Activated CD4-positive, CD25-positive, alpha-beta regulatory T cell (primary cell): ENCODE data around the gene ZNF70.

ENCODE experiments used
- DNase-seq, 4 experiments: peaks; one replicate each; lab custom pipeline; 2025; lab: John Stamatoyannopoulos, UW

Gene ZNF70

DNA sequence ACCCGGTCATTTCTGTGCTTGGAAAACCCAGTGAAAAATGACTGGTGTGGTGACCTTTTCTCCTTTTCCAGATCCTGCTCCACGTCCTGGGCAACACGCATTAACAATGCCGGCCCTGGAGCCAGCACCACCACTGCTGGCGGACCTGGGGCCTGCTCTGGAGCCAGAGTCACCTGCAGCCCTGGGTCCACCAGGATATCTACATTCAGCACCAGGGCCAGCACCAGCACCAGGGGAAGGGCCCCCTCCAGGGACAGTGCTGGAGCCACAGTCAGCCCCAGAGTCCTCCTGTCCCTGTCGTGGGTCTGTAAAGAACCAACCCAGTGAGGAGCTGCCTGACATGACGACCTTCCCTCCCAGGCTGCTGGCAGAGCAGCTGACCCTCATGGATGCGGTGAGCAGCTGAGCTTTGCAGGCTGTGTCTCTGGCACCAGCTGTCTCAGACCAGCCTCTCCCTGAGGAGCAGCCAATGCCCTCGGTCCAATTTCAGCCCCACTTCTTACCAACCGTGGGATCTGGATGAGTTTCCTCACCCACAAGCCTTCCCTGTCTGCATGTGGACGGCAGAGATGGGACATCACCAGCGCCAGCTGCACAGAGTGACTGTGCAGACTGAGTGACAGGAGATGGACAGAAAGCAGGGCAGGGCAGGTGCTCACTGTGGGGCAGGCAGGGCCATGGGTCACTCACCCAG, 58.2 kb downstream of the ZNF70 start:
- DNase-seq, result no peak

GRCh38 chr22:23691748-23692423, 59.0 kb downstream of the ZNF70 start:
- no peak for DNase-seq

- DNase-seq, result no peak
These were observed 60.2 kb downstream of the ZNF70 start, which contains the start of gene RGL4 for GRCh38 chr22:23690713-23691112. RGL4 (plus strand) TSS chr22:23691013; CDS start chr22:23692031, 1,018 bp downstream.

- DNase-seq, result no peak
These were observed 61.5 kb downstream of the ZNF70 start for GRCh38 chr22:23689414-23689813.
